PC-3 (cell line): ENCODE results near the gene MICU1. TPM values are rescaled to one million over a fixed set of nuclear protein-coding genes. Genes with fewer than 3 reads are reported as not detected.

Experiments
- ATAC-seq: fragments of 200-7000 bp; cut with Tn5 transposase; 2 replicates; pipeline ENCODE4 v1.9.1; 2020; ENCODE audit warnings: mild to moderate bottlenecking, moderate library complexity
- BruUV-seq: library from RNA; stranded (reverse); fragments of 400-500 nt; replicated peaks from 2 replicates; lab custom pipeline; 2021; lab: Mats Ljungman, UMichigan
- CTCF ChIA-PET: fragments of 300-600 bp; sonication (Branson Sonifier 250); formaldehyde crosslinking; loops from one replicate; lab custom pipeline; 2022; ENCODE audit warnings: antibody characterized with exemption; lab: Charles Lee
- POLR2A ChIA-PET: fragments of 300-600 bp; sonication (Branson Sonifier 250); formaldehyde crosslinking; loops from one replicate; lab custom pipeline; 2022; ENCODE audit warnings: antibody characterized with exemption; ENCODE audit not compliant: unreplicated experiment; lab: Charles Lee
- DNase-seq: peaks from one replicate; pipeline ENCODE4 v3.0.0-alpha.2; 2015
- H2AFZ ChIP-seq: fragments of 300-600 bp; sonication (generic); 2 replicates; pipeline ENCODE4 v1.6.0; 2016; ENCODE audit warnings: antibody characterized with exemption, low read length
- H3F3A ChIP-seq: fragments of 300-600 bp; sonication (generic); one replicate; pipeline ENCODE4 v1.6.0; 2017; ENCODE audit warnings: antibody characterized with exemption, low read length, control low read depth, mild to moderate bottlenecking; ENCODE audit not compliant: unreplicated experiment
- H3K27ac ChIP-seq: fragments of 300-600 bp; sonication (generic); 2 replicates; pipeline ENCODE4 v1.5.1; 2016; ENCODE audit warnings: mild to moderate bottlenecking, low read length
- H3K27me3 ChIP-seq: fragments of 300-600 bp; sonication (generic); 2 replicates; pipeline ENCODE4 v1.6.1; 2016; ENCODE audit warnings: low read length, mixed read lengths
- H3K36me3 ChIP-seq: fragments of 300-600 bp; sonication (generic); 2 replicates; pipeline ENCODE4 v1.6.1; 2016; ENCODE audit warnings: low read depth, mixed run types, low read length, mixed read lengths
- H3K4me1 ChIP-seq: fragments of 300-600 bp; sonication (generic); 2 replicates; pipeline ENCODE4 v1.5.1; 2016; ENCODE audit warnings: low read length; ENCODE audit not compliant: insufficient read depth
- H3K4me2 ChIP-seq: fragments of 300-600 bp; sonication (generic); 2 replicates; pipeline ENCODE4 v1.6.0; 2016; ENCODE audit warnings: low read length
- H3K4me3 ChIP-seq: fragments of 300-600 bp; sonication (generic); 2 replicates; pipeline ENCODE4 v1.5.1; 2016; ENCODE audit warnings: mild to moderate bottlenecking, low read length, mixed read lengths
- H3K79me2 ChIP-seq: fragments of 300-600 bp; sonication (generic); 2 replicates; pipeline ENCODE4 v1.6.1; 2017; ENCODE audit warnings: low read length, mixed read lengths
- H3K9ac ChIP-seq: fragments of 300-600 bp; sonication (generic); 2 replicates; pipeline ENCODE4 v1.6.0; 2016; ENCODE audit warnings: mild to moderate bottlenecking, low read length
- H3K9me2 ChIP-seq: fragments of 300-600 bp; sonication (generic); replicated peaks from 2 replicates; pipeline ENCODE4 v1.6.1; 2016; ENCODE audit warnings: mixed run types, low read length, mixed read lengths
- H3K9me3 ChIP-seq: fragments of 300-600 bp; sonication (generic); 2 replicates; pipeline ENCODE4 v1.6.1; 2016; ENCODE audit warnings: low read length, mixed read lengths
- H4K20me1 ChIP-seq: fragments of 300-600 bp; sonication (generic); 2 replicates; pipeline ENCODE4 v1.6.1; 2016; ENCODE audit warnings: low read length, mixed read lengths
- CTCF ChIP-seq: fragments of 300-600 bp; sonication (generic); conservative IDR thresholded peaks from 2 replicates; pipeline ENCODE4 v1.5.1; 2017; ENCODE audit warnings: antibody characterized with exemption, low read depth, mild to moderate bottlenecking, low read length
- EZH2 ChIP-seq: fragments of 300-600 bp; sonication (generic); IDR thresholded peaks from one replicate; pipeline ENCODE4 v1.6.1; 2017; ENCODE audit warnings: antibody characterized with exemption, mild to moderate bottlenecking, low read length; ENCODE audit not compliant: unreplicated experiment
- EZH2phosphoT487 ChIP-seq: fragments of 300-600 bp; sonication (generic); IDR thresholded peaks from 2 replicates; pipeline ENCODE4 v1.6.1; 2018; ENCODE audit warnings: mild to moderate bottlenecking, antibody characterized with exemption, low read length, borderline replicate concordance
- intact Hi-C: fragments of 100-400 bp; cut with micrococcal nuclease; formaldehyde crosslinking; loops from 2 replicates; pipeline ENCODE4 v1.9.0; 2023
- total RNA-seq: library from RNA; depleted of rRNA; stranded (reverse); fragments of >200 nt; gene quantifications from 2 replicates; pipeline ENCODE4 v1.2.3, GENCODE V29; 2014

Gene MICU1
- total RNA-seq, 1 experiment from 2014 or later: 19.8 TPM

- intact Hi-C loops: no loop called here
- H3K4me2 ChIP-seq: no peak overlapping the region
- H3F3A ChIP-seq: no peaks in the 10 kb centered on the region
- no peak overlapping the region for H3K27ac ChIP-seq
- ChIA-PET POLR2A (no interaction called here), CTCF (no interaction called here)
- H3K4me3 ChIP-seq: no peak overlapping the region
- no peaks in the 10 kb centered on the region for H3K79me2 ChIP-seq
- no peak overlapping the region for H3K9ac ChIP-seq
- DNase-seq: no peak
- BruUV-seq: no TSS peak
- H3K27me3 ChIP-seq: no peaks in the 10 kb centered on the region
- no peak overlapping the region for H2AFZ ChIP-seq
- TF ChIP-seq EZH2 (no peak), EZH2phosphoT487 (no peak), CTCF (no peak)
- no peaks in the 10 kb centered on the region for H3K4me1 ChIP-seq
- no peaks in the 10 kb centered on the region for H3K9me3 ChIP-seq
- ATAC-seq: no peak
- no peaks in the 10 kb centered on the region for H4K20me1 ChIP-seq
- peaks cover 12% of the 10 kb centered on the region; the same call in 1 of the 2 replicates for H3K36me3 ChIP-seq
- H3K9me2 ChIP-seq: no peaks in the 10 kb centered on the region
These were observed 86.7 kb downstream of the MICU1 start for GRCh38 chr10:72539137-72539536.

GRCh38 chr10:72525689-72526088 is 100.2 kb downstream of the MICU1 start:
- POLR2A ChIA-PET: interaction anchor here (0.6 kb wide), 1 partner anchor 80 kb away, joined by 6 read pairs; no protein-coding TSS in a partner anchor
- no peaks in the 10 kb centered on the region for H3K79me2 ChIP-seq
- peak; percentile 18 for ATAC-seq
- H3F3A ChIP-seq: no peaks in the 10 kb centered on the region
- no peaks in the 10 kb centered on the region for H3K9me3 ChIP-seq
- no peak overlapping the region for H3K9ac ChIP-seq
- DNase-seq: no peak
- H3K27ac ChIP-seq: no peak overlapping the region
- H3K27me3 ChIP-seq: no peaks in the 10 kb centered on the region
- H3K4me3 ChIP-seq: no peak overlapping the region
- BruUV-seq: no TSS peak
- no peak overlapping the region for H2AFZ ChIP-seq
- no peak for TF ChIP-seq EZH2phosphoT487
- no peak for TF ChIP-seq EZH2
- no peak for TF ChIP-seq CTCF
- intact Hi-C loops: no loop called here
- H3K4me2 ChIP-seq: no peak overlapping the region
- CTCF ChIA-PET: interaction anchor here (0.6 kb wide), 1 partner anchor 168 kb away, joined by 3 read pairs; no protein-coding TSS in a partner anchor
- H3K4me1 ChIP-seq: peaks cover 11% of the 10 kb centered on the region; the same call in 1 of the 2 replicates
- H3K36me3 ChIP-seq: no peaks in the 10 kb centered on the region
- no peaks in the 10 kb centered on the region for H3K9me2 ChIP-seq
- H4K20me1 ChIP-seq: no peaks in the 10 kb centered on the region

GRCh38 chr10:72525277-72525676 is 100.6 kb downstream of the MICU1 start:
- Histone ChIP-seq H3K79me2 (no peaks in the 10 kb centered on the region), H3K4me2 (no peak overlapping the region), H3F3A (no peaks in the 10 kb centered on the region), H2AFZ (no peak overlapping the region), H3K27me3 (no peaks in the 10 kb centered on the region), H3K4me1 (peaks cover 11% of the 10 kb centered on the region; the same call in 1 of the 2 replicates), H3K27ac (no peak overlapping the region), H3K9me2 (no peaks in the 10 kb centered on the region), H4K20me1 (no peaks in the 10 kb centered on the region), H3K36me3 (no peaks in the 10 kb centered on the region), H3K9ac (no peak overlapping the region), H3K9me3 (no peaks in the 10 kb centered on the region), H3K4me3 (no peak overlapping the region)
- no peak for TF ChIP-seq CTCF
- TF ChIP-seq EZH2phosphoT487: no peak
- no peak for TF ChIP-seq EZH2
- peak; percentile 59 for DNase-seq
- ChIA-PET CTCF (interaction anchor here (0.6 kb wide), 1 partner anchor 168 kb away, joined by 3 read pairs; no protein-coding TSS in a partner anchor), POLR2A (interaction anchor here (0.6 kb wide), 1 partner anchor 80 kb away, joined by 6 read pairs; no protein-coding TSS in a partner anchor)
- intact Hi-C loops: no loop called here
- peak; percentile 98 for ATAC-seq
- BruUV-seq: no TSS peak
